Left renal pelvis (tissue), 4 donors: ENCODE data around the gene CCDC157. TPM values are rescaled to one million over a fixed set of nuclear protein-coding genes. Genes with fewer than 3 reads are reported as not detected.

Source experiments
- DNase-seq, 4 donors: peaks; one replicate each; pipeline ENCODE4 v3.0.0-alpha.2; 2013; ENCODE audit warnings: low read depth in 4 of 4, low spot score in 3 of 4
- polyA plus RNA-seq, 4 donors: library from polyadenylated mRNA; unstranded; fragments of 120-200 nt; gene quantifications; one replicate each; pipeline ENCODE4 v1.2.1, GENCODE V29; 2013; ENCODE audit not compliant: insufficient read length in 4 of 4

Gene CCDC157
- polyA plus RNA-seq, 4 donors, result 1.9 to 7.8 (median 5.0) TPM

DNA sequence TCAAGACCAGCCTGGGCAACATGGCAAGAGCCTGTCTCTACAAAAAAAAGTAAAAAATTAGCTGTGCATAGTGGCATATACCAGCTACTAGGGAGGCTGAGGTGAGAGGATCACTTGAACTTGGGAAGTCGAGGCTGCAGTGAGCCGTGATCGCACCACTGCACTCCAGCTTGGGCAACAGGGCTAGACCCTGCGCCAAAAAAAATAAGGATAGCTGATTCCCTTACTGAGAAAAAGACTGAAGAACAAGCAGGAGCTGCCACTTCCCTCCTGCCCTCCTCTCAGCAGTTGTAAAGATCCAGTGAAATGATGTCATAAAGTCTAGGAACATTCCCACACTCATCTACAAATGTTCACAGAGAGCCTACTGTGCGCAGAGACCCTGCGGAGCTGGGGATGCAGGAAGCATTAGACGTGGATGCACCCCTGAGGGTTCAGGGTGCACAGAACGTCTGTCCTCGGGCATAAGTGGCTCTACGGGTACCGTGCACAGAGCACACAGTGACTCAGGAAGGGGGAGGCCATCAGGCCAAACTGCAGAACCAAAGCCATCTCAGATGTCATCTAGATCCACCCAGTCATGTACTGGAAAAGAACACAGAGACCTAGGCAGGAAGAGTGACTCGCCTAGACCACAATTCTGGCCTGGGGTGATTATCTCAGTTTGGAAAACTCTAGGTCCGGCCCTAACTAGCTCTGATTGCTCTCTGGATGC, 51.7 kb downstream of the CCDC157 start:
- no peak for DNase-seq

DNA sequence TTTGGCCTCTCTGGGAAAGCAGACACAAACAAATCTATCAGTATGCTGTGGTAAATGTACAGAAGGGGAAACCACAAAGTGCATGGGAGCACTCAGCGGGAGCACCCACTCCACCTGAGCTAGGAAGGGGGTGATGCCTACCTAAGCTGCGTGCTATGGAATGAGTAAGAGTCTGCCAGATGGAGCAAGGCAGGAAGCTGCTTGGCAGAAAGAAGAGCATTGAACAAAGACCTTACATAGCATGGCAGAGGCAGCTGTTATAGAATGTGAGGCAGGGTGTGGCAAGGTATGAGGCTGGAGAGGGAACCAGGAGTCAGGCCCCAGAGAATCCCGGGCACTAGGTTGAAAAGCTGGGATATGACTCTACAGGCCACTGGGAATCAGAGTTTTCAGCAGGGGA, 55.0 kb downstream of the CCDC157 start:
- no peak for DNase-seq

DNA sequence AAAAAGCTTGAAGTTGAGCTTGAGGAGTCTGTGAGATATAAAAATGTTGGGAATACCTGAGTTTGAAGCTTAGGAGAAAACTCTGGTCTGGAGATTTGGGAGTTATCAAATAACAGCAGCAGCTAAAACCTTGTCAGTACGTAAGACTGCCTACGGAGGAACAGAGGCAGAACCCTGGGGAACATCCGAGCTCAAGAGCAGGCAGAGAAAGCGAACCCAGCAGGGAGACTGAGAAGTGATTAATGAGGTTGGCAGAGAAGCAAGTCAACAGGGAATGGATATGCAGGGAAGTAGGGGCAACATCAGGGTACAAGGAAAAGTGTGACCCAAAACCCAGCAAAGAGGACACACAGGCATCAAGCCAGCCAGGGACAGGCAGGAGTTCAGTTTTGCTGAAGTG, 56.2 kb downstream of the CCDC157 start:
- no peak for DNase-seq

GRCh38 chr22:30413745-30414524, 57.1 kb downstream of the CCDC157 start:
- DNase-seq, result no peak

DNA sequence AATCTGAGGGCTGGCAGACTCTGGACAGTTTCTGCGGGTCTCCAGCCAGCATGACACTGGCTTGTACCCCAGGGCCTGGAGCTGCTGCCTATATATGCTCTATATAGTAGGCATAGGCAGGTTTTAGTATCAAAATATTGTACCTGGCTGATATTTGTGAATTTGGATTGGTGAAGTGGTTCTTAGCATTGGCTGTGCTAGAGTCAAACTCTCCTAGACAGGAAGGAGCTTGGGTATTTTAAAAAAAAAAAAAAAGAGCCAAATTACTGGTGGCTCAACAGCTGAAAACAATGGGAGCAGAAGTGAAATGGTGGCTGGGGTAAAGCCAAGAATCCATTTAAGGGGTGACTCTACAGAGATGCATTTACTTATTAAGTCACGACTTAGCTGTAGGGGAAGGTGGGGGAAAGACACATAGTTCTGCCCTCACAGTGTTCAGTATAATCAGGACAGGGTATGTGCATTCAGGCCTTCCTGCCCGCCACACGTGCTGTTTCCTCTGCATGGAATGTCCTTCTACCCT, 57.8 kb downstream of the CCDC157 start:
- DNase-seq, result no peak

- DNase-seq, result no peak
These were observed 59.6 kb downstream of the CCDC157 start for GRCh38 chr22:30416403-30416802.

GRCh38 chr22:30416837-30417236, 60.0 kb downstream of the CCDC157 start:
- DNase-seq, result no peak

- no peak for DNase-seq
These were observed 63.7 kb downstream of the CCDC157 start for GRCh38 chr22:30420347-30421125.

DNA sequence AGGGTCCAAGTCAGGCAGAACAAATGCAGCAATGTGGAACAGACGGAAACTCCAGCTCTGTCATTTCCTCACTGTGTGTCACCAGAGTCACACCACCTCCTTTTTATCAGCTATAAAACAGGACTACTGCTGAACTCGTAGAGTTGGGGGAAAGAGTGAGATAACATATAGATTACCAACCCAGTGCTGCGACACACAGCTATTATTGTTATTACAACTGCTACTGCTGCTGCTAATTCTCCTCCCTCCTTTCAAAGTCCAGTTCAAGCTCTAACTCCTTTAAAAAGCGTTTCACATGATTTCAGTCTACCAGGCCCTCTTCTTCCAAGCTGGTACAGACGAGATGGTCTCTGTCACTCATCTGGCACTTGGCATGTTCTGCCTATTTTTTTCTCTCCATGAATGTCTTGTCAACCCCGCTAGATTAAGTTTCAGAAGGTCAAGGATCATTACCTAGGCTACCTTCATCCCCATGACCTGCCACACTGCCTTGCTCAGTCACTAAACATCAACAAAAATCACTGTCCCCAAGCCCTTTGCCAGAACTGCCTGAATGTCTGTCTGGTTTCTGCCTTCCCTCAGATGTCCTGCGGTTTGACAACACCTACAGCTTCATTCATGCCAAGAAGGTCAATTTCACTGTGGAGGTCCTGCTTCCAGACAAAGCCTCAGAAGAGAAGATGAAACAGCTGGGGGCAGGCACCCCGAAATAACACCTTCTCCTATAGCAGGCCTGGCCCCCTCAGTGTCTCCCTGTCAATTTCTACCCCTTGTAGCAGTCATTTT, 65.1 kb downstream of the CCDC157 start:
- no peak for DNase-seq

GRCh38 chr22:30422481-30423300, 65.9 kb downstream of the CCDC157 start:
- DNase-seq, result no peak

DNA sequence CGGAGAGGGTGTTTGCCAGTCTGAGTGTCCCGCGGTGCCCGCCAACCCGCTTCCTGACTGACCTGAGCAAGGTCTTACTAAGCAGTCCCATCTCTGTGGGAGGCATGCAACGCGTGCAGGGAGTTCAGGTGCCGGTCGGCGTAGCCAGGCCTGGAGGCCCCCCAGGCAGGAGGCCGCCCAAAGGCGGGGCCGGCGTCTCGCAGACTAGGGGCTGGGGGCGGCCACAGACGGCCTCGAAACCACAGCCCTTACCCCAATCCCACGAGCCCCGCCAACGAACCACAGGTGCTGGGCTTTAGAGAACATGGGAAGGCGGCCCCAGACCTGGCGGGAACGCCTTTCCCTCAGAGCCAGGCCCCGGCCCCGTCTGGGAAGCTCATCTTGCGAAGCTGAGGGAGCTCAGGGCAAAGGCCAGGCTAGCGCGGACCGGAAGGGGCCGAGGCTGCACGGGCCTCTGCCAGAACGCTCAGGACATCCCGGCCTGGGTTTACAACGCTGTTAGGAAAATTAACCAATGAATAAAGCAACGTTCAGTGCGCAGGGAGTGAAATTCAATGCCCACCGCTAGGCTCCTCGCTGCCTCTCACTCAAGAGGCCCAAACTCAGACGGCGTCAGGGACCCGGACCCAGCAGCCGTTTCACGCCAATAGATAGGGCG, 66.6 kb downstream of the CCDC157 start:
- no peak for DNase-seq

DNA sequence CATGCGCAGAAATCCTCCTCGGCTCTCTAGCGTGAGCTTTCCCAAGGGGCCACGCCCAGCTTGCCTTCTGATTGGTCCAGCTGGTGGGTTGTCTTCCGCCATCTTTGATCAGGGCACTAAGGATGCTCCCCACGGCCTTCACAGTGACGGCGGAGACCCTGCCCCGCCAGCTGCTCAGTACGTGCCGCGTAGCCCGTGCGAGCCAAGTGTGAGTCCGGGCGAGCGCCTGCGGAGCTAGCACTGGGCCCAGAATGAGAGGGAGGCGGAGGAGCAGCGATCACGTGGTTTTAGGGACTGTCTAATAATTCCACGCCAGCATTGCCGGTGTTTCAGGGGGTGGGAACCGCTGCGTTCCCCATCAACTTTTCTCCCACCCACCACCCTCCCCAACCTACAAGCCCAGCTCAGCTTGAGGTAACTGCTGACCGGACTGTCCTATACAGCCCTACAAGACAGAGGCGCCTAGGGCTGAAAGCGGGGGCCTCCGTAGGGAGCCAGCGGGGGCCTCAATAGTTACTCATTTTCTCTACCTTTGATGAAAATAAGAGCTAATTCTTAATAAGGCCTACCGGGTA, 67.2 kb downstream of the CCDC157 start:
- DNase-seq, result peak; percentile 99 to 100 (median 100)

- no peak for DNase-seq
These were observed 67.9 kb downstream of the CCDC157 start for GRCh38 chr22:30424534-30425326.

DNA sequence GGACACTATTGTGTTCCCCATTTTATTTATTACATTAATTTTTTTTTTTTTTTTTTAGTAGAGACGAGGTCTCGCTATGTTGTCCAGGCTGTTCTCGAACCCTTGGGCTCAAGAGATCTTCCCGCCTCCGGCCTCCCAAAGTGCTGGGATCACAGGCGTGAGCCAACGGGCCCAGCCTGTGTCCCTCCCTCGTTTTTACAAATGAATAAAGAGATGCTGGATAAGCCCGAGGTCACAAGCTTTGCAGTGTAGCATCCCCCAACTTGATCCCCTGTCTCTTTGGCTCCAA, 68.5 kb downstream of the CCDC157 start:
- DNase-seq, result no peak

- peak in 2 of 4 donors; percentile 49 to 56 for DNase-seq
These were observed 69.0 kb downstream of the CCDC157 start, which contains the start of gene MTFP1 for GRCh38 chr22:30425616-30426387. MTFP1 (plus strand) TSS chr22:30425768; CDS start chr22:30425880, 112 bp downstream.
